HG03442 (cell line): ENCODE data around the gene PPP2R2B.

Source experiments
- ATAC-seq: cut with Tn5 transposase; IDR thresholded peaks from one replicate; pipeline ENCODE4 v1.9.1; 2021; ENCODE audit warnings: mild to moderate bottlenecking, moderate library complexity; ENCODE audit not compliant: unreplicated experiment

Gene PPP2R2B

GRCh38 chr5:146660376-146660960 is 218.1 kb downstream of the PPP2R2B start:
- ATAC-seq = no peak

GRCh38 chr5:146659961-146660360 is 218.6 kb downstream of the PPP2R2B start:
- no peak for ATAC-seq

DNA sequence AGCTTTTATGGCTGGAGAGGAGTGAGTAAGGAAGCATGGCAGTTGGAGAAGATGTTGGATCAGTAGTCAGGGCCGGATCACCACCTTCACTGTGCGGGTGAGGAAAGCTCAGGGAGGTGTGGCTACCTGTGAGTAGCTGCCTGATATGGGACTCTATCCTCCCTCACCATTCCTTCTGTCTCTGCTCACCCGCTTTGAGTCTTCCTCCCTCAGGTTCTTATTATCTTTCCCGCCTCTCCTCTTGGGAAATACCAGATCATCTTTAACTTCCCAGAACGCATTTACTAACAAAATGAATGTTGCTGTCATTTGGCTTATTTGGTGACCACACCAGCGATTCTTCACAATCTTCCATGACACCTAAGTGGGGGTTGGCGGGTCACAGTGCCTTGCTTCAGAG is 221.9 kb downstream of the PPP2R2B start:
- ATAC-seq = no peak

DNA sequence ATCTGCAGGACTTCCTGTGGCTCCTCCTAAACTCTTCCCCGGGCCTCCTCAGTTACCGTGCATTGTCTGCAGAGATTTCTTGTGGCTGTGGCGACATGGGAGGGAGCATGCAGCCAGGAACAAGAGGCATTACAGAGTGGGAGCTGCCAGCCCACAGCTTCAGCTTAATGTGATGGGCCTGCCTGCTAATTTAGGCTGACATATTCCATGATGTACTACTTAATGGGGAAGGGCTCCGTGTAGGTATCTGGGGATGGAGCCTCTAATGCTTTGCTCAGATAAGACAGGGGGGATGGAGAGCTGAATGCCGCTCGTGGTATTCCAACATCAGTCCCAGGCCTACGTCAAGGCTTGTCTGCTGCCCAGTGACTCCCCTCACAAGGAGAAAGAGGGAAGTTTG is 225.0 kb downstream of the PPP2R2B start:
- no peak for ATAC-seq

DNA sequence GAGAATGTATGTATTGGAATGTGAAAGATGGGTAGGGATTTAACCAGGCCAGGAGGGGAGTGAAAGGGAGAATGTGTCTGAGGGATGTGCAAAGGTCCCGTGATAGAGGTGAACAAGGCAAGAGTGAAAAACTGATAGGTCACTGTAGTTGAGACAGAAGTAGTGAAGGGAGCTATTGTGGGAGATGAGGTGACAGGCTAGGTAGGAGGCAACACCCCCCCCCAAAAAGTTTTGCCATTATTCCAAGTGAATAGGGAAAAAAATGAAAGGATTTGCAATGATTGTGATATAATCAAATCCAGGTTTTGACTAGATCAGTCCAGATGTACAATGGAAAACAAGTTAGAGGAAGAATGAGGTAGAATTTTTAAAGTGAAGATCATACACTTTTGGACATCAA is 226.0 kb downstream of the PPP2R2B start:
- no peak for ATAC-seq

- no peak for ATAC-seq
Measured at GRCh38 chr5:146647656-146648199, 230.8 kb downstream of the PPP2R2B start.

- ATAC-seq = no peak
Measured at GRCh38 chr5:146646441-146646840, 232.1 kb downstream of the PPP2R2B start.

DNA sequence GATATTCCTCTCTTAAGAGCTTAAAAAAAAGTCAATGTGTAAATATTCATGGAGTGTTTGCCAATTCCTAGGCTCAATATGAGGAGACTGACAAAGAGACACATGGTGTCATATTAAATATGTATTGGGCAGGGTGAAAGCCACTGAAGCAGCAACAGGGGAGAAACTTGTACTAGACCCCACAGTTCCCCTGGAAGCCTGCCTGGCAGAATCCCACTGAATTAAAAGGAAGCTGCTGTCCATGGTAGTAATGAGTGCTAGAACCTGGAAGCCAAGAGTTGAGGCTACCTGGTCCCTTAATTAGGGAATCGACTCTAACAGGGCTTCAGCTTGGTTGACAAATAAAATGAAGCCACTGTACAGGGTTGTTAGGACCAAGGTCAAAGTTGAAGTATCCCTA is 233.2 kb downstream of the PPP2R2B start:
- no peak for ATAC-seq

DNA sequence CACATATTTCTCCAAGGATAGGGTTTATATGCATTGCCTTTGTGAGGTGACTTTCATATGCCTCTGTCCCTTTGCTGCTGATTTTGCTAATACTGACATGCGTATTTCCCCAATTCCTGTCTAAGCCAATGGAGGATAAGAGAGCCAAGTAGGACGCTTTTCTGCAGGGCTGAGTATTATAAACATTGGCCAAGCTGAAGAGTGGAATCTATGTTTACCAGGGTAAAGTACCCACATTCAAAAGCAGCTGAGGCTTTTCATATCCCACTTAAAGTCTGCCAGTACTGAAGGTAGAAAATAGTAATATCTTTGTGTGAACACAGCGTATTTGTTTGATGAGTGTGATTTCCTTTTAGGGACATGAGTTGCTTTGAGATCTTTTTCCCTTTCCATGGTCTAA is 233.7 kb downstream of the PPP2R2B start:
- no peak for ATAC-seq

GRCh38 chr5:146643776-146644175 is 234.8 kb downstream of the PPP2R2B start:
- no peak for ATAC-seq

- ATAC-seq = no peak
Measured at GRCh38 chr5:146642410-146642809, 236.1 kb downstream of the PPP2R2B start.

GRCh38 chr5:146641941-146642340 is 236.6 kb downstream of the PPP2R2B start:
- ATAC-seq = no peak

DNA sequence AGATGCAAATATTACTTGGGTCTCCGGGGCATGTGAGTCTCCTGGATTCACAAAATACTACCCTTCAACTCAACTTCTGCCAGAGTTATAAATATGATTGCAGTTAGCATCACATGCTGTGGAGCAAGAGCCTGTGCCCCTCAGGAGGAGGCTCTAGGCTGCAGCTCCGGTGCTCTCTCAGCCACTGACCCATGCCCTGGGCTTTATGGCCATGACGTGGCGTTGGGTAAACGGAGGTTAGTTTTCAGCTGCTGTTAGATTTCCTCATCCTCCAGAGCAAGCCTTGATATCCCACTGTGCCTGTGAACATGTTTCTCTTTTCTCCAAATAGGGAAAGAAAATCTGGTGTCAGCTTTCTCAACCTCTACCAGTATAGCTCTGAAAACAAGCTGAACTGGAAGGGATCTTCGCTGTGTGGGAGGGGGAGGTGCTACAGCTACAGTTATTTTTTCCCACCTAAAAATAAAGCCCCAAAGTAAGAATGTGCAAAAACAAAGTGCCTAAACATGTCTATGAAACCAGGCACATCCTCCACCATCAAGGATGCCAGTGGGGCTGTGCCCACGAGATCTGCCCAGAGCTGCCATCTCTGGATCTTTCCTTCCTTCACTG is 238.2 kb downstream of the PPP2R2B start:
- no peak for ATAC-seq

DNA sequence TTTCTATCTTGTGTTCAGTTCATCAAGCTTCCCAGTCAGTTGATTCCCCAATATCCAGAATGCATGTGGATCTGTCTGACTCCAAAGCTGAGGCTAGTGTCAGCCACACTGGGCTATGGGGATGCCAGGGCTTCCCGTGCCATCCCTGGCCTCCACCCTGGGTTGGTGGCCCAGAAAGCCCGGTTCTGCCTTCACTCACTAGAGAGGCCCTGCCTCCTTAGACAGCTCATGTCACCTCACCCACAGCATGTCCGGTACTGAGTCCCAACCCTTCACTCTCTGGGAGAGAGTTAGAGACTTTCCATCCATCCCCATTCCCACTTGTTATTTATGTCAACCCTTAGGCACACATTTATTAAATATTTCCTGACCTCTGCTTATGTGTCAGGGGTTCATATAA is 243.1 kb downstream of the PPP2R2B start:
- ATAC-seq = no peak

DNA sequence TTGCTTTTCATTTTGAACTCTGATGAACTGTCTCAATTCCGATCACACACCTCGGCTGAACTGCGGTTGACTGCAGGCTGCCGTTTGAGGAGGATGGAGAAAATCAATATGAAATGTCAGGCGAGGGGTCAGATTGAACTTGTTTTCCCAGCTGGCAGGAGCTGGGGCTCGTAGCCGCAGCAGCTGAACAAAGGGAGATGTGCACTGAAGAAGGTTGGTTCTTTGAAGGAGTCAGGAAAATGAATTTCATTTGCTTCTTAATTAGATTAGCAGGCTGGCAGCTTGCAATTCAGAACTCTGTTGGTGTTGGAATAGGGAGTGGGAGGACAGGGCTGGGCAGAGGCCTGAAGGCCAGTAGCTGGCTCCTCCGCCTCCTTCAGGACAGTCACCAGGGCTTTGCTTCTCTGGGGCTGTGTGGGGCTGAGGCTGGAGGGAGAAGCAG is 245.2 kb downstream of the PPP2R2B start:
- ATAC-seq = no peak

DNA sequence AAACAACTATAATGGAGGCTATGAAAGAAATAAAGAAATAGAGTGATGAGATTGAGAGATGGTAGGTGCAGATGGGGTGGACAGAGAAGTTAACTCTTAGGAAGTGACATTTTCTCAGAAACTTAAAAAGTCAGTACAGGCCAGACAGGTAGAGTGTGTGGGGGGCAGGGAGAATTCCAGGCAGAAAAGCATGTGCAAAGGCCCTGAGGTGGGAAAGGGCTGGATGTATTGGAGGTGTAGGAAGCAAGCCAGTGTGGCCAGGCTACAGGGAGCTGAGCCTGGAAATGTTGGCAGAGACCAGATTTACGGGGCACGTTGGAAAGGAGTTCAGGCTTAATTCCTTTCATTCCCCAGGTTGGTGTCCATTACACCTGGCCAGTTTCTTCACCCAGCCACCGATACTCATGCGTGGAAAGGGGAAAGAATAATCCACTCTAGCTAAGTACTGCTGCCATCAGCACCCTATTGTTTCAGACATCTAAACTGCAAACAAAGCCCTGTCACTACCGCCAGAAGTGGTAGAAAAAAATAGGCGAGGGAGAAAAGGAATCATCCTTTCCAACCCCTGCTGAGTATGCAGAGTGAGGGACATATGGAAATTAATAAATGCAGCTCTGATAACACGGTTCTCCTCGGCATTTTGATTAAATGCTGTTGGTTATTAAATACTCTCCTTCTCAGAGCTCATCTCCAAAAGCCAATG is 245.8 kb downstream of the PPP2R2B start:
- ATAC-seq = no peak

DNA sequence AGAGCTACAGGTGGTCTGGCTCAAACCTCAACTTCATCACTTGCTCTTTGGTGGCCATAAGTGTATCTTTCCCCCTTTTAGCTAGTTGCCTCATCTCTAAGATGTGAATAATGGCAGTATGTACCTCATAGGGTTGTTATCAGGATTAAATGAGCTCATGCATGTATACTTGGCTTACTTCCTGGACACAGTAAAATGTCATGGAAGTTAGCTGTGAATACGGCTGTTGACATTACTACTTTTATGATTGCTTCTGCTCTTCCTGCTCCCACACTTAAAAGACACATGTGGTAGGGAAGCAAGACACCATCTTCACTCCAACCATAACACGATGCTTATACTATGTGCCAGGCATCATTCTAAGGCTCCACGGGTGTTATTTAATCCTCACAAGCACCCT is 248.1 kb downstream of the PPP2R2B start:
- no peak for ATAC-seq

DNA sequence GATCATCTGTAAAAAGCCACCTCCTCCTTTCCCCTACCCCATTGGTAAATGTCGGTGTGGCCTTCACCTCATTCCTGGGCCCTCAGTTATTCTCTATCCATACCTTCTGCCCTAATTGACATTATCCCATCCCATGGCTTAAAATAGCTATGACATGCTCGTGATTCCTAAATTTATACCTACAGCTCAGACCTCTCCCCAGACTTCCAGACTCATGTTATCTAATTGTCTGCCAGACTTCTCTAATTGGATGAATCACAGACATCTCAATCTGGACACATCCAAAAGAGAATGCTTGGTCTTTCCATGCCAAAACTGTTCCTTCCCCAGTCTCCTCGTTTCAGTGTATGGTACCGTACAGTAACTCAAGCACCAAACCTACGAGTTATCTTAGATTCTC is 249.6 kb downstream of the PPP2R2B start:
- no peak for ATAC-seq

DNA sequence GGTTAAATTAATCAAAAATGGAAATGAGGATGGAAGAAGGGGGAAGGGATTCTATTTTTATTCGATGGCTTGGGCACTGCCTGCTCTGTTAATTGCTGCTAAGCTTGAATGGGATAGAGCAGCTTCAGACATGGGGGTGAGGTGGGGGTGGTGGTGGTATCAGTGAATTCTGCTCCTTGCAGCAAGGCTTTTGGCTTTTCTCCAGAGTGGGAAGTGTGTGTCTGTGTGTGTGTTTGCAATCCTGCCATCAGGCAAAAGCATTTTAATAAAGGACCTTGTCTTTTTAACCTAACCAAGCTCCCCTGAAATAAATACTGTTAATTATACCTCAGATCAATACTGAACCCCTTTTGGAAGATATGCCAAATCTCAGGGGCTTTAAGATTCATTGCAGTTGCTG is 251.6 kb downstream of the PPP2R2B start:
- no peak for ATAC-seq

DNA sequence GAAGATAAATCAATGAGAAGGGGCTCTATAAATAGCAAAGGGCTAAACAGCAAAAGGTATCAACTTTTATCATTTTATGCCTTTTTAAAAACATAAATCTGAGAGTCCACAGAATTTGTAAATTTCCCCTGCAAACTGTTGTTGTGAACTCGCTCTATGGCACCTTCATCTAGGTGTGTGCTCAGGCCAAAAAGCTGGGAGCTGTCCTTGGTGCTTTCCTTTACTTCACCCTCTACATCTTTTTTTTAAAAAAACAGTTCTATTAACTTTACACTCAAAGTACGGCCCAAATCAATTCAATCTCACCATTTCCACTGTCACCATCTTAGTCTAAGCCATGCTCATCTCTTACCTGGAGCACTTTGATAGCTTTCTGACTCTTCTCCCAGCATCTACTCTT is 254.4 kb downstream of the PPP2R2B start:
- no peak for ATAC-seq

- no peak for ATAC-seq
Measured at GRCh38 chr5:146623666-146624065, 254.9 kb downstream of the PPP2R2B start.

DNA sequence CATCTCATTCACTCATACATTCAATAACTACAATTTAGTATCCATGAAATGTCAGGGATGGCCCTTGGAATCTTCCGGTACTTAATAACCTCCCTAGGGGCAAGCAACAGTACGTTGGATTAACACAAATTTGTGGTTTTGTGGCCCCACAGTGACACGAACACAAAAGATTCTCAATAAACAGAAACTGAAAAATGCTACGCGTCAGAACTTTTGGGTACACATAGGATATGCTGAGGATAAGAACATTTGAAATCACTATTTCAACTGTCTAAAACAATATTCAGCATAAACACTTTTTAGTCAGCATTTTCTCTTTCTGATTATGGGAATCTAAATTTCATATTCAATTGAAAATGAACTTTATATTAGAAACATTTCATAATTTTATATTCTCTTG is 255.5 kb downstream of the PPP2R2B start:
- ATAC-seq = no peak
